ENCODE data around the gene PSME4.
"Not testable (repeated sequence)": the region's sequence is repeated elsewhere in the genome, so short reads cannot be mapped to it uniquely, and the experiment has no call there.

The PSME4 gene

DNA sequence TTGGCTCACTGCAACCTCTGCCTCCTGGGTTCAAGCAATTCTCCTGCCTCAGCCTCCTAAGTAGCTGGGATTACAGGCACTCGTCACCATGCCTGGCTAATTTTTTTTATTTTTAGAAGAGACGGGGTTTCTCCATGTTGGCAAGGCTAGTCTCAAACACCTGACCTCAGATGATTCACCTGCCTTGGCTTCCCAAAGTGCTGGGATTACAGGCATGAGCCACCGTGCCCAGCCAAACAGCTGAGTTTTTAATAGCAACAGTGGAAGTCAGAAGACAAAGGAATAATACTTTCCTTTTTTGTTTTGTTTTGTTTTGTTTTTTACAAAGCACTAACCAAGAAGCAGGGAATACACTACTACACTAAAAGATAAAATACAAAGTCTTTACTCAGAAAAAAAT is 127.9 kb downstream of the PSME4 start:
- DNase-seq (ENCODE audit: low spot score) = no peak

DNA sequence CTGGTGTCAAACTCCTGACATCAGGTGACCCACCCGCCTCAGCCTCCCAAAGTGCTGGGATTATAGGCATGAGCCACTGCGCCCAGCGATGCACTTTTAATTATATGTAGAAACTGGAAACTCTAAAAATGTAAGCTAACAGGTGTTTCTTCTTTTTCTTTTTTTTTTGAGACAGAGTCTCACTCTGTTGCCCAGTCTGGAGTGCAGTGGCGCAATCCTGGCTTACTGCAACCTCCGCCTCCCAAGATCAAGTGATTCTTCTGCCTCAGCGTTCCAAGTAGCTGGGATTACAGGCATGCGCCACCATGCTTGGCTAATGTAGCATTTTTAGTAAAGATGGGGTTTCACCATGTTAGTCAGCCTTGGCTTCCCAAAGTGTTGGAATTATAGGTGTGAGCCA is 129.1 kb downstream of the PSME4 start:
- DNase-seq (ENCODE audit: low spot score) = not testable (repeated sequence)

DNA sequence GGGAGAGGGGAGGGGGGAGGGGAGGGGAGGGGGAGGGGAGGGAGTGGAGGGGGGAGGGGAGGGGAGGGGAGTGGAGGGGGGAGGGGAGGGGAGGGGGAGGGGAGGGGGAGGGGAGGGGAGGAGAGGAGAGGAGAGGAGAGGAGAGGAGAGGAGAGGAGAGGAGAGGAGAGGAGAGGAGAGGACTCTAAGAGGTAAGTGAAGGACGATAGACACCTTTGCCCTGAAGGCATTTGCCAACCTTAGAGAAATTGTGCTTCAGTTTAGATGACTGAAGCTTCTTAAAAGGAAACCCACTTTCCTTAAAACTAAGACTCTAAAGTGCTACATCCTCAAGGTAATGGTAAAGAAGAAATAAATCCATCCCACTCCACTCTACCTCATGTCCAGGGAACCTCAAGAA is 130.2 kb downstream of the PSME4 start:
- no peak for DNase-seq (ENCODE audit: low spot score)

DNA sequence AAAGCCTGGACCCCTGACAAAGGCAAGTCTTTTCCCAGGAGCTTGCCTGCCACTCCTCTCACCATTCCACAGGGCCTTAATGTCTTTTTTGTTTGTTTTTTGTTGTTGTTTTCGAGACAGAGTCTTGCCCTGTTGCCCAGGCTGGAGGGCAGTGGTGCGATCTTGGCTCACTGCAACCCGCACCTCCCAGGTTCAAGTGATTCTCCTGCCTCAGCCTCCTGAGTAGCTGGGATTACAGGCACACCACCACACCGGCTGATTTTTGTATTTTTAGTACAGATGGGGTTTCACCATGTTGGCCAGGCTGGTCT is 140.9 kb downstream of the PSME4 start:
- not testable (repeated sequence) for DNase-seq (ENCODE audit: low spot score)

DNA sequence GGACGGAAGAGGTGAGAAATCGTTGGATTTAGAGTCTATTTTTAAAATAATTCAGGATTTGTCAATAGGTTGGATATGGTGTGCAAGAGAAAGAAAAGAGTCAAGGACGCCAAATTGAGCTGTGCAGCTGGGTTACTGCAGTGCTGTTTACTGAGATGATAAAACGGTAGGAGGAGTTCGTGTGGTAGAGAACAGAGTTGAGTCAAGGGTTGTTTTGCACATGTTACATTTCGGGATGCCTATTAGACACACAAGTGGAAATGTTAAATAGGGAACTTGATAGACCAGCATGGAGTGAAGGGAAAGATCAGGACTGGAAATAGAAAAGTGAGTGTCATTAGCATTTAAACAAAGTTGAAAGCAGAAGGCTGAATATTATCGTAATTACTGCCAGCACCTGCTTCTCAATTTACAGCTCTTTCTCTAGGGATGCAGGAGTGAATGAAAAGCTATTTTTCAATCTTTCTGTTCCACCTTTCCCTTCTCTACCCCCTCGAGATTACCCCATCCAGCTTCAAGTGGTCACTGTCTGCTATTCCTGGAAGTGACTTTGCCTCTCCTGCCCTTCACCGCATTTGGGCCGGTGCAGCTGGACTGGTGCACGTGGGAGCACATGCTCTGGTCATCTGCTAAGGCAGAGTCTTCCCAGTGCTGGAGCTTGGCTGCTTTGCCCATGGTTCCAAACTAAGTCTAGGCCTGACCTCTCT is 141.4 kb downstream of the PSME4 start:
- DNase-seq (ENCODE audit: low spot score) = no peak

DNA sequence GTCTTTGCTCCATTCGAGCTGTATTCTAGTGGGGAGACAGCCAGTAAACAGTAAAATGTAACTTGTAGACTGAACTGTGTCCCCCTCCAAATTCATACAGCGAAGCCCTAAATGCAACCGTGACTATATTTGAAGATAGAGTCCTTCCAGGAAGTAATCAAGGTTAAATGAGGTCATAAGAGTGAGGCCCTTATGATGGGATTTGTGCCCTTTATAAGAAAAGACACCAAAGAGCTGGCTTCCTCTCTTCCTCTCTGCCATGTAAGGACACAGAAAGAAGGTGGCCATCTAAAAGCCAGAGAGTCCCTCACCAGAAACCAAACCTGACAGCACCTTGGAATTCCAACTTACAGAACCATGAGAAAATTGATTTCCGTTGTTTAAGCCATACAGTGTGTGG is 142.5 kb downstream of the PSME4 start:
- DNase-seq (ENCODE audit: low spot score) = no peak

DNA sequence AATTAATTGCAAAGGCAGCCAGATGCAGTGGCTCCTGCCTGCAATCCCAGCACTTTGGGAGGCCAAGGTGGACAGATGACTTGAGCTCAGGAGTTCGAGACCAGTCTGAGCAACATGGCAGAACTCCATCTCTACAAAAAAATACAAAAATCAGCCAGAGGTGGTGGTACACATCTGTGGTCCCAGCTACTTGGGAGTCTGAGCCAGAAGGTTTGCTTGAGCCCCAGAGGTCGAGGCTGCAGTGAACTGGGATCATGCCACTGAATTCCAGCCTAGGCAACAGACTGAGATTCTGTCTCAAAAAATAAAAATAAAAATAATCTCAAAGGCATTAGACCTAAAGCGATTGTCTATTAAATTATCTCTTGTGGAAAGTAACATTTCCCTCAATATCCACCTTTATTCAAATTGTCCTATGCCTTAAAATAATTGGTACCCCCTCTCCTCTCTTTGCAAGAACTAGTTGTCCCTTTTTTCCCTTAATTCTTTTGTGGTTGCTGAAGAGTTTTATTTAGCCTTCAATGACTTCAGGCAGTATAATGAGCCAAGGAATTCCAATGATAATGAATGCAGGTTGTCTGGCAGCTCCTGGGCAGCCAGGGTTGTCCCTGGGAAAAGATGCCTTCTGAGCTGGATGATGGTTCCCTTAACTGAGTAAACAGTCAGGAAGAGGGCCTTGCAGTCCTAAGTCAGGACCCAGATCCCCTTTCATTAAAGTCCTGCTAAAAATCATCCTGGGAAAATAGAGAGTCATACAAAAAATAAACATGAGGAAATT is 143.2 kb downstream of the PSME4 start:
- peak; percentile 4 for DNase-seq (ENCODE audit: low spot score)

DNA sequence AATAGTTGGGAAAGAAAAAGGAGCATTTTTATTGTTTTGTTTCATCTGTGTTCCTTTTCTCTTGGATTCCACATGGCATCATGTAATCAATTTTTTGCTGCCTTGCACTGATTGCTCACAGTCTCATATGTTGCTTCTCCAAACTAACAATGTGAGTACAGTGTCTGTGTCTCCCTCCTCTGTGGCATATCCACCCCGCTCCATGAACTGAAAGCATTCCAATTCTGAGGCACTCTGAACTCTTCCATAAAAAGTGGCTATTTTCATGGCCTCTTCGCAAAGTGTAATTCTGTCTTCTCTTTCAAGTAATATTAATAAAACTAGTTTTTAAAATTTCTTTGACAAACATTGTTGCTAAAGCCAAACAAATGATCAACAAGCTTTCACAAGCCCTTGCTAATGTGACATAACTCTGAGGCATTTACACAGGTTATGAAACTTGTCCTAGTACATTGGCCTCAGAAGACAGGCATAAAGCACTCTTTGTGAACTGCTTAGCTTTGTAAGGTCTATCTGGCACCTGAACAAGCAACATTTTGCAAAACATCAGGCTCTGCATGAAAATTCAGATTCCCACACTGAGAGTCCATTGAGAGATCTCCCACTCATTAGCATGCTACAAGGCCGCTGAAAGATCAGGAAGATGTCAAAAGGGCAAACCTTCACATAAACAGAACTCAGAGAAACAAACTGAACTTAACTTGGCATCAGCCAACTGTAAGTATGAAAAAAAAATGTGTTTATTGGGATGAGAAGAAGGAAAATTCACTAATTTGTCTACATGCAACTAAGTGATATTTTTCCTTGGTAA is 144.0 kb downstream of the PSME4 start:
- peak; percentile 6 for DNase-seq (ENCODE audit: low spot score)

DNA sequence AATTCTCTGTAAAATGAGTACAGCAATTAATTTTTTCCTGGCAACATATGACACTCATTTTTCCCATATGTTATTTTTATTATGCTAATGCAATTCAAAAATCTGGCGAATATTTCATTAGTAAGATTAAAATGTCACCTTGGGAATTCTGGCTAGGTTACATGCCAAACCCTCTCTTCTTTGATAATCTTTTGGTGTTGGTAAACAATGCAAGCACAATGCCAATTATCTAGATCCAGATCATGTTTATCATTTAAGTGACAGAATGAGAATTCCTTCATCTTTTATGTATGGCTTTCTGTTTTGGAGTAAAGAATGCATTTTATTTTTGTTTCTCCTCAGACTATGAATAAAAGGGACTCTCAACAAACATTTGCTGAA is 144.8 kb downstream of the PSME4 start:
- no peak for DNase-seq (ENCODE audit: low spot score)

DNA sequence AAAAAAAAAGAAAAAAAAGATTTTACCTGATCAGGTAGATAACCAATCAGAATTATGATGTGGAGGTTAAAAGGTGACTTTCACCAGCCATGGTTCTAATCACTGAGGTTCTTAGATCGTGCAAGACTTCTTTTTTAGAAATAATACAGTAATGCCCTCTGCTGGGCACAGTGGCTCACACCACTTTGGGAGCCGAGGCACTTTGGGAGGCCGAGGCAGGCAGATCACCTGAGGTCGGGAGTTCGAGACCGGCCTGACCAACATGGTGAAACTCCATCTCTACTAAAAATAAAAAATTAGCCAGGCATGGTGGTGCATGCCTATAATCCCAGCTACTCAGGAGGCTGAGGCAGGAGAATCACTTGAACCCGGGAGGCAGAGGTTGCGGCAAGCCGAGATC is 147.2 kb downstream of the PSME4 start:
- DNase-seq (ENCODE audit: low spot score) = not testable (repeated sequence)

DNA sequence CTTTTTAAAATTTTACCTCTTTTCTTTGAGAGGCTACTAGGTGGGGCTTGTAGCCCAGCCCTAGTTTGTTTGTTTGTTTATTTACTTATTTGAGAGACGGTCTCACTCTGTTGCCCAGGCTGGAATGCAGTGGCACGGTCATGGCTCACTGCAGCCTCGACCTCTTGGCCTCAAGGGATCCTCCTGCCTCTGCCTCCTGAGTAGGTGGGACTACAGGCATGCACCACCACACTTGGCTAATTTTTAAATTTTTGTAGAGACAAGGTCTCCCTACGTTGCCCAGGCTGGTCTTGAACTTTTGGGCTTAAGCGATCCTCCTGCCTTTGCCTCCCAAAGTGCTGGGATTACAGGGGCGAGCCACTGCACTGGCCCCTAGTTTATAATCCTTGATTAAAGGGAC is 149.0 kb downstream of the PSME4 start:
- no peak for DNase-seq (ENCODE audit: low spot score)

DNA sequence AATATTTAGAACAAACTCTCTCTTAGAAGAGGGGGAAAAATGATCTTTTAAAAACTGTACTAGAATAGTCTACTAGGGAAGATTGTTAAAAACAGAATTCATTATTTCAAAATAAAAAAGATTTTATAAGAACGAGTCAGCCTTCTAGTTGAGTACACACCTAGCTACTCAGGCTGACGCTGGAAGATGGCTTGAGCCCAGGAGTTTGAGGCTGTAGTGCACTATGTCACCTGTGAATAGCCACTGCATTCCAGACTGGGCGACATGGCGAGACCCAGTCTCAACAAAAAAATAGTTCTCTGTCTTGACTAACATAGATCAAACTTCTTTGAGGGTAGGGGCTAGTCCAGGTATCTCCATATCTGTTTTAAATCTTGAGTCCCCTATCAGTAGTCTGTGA is 150.1 kb downstream of the PSME4 start:
- no peak for DNase-seq (ENCODE audit: low spot score)

DNA sequence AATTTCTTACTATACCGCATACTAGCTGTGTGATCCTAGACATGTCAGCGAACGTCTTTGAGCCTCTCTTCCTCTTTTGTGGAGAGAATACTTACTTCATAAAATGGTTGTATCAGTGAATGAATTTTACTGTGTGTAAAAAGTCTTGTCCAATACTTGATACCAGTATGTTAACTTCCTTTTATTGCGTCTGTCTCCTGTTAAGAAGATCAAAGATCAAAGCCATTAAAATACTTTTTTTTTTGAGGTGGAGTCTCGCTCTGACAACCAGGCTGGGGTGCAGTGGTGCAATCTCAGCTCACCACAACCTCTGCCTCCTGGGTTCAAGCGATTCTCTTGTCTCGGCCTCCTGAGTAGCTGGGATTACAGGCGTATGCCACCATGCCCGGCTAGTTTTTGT is 150.7 kb downstream of the PSME4 start:
- DNase-seq (ENCODE audit: low spot score) = no peak

DNA sequence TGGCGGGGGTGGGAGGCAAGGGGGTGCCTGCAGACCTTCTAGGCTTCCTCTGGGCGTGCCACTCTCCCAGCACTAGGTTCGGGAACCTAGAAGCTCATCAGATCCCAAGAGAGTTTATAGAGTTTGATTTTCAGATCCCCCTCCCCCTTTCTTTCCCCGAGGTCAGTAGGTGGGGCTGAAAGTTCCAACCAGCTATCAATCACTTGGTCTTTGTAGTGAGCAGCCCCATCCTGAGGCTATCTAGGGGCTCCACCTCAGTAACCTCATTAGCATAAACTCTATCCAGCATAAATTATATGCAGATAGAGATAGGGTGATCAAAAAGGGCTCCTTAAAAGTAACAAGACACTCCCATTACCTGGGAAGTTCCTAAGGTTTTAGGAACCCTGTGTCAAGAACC is 151.2 kb downstream of the PSME4 start:
- DNase-seq (ENCODE audit: low spot score) = no peak

DNA sequence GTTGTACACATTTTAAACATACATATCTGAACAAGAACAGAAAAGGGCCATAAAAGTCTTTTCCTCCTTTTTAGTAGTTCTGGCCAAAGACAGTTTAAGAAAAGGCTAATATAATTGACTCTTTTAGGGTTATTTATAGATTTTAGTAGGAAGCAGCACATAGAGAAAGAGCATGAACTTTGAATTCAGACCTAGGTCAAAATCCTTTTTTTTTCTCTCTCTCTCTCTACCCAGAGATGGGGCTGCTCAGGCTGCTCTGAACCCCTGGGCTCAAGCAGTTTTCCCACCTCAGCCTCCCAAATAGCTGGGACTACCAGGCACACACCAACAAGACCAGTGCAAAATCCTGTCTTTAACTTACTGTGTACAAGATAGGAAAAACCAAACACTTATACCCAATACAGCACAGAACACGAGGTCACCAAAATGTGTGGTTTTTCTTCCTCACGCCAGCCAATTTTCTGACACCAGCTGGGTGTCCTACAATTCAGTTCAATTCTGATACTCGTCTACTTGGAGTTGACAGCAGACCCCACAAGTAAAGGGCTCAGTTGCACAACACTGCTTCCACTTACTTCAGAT is 151.8 kb downstream of the PSME4 start:
- DNase-seq (ENCODE audit: low spot score) = no peak
